ENCODE results near the gene CPNE4. TPM values are rescaled to one million over a fixed set of nuclear protein-coding genes. Genes with fewer than 3 reads are reported as not detected.

Gene CPNE4
- total RNA-seq, 2 donors from 2014 or later = 1.7 to 2.5 TPM

DNA sequence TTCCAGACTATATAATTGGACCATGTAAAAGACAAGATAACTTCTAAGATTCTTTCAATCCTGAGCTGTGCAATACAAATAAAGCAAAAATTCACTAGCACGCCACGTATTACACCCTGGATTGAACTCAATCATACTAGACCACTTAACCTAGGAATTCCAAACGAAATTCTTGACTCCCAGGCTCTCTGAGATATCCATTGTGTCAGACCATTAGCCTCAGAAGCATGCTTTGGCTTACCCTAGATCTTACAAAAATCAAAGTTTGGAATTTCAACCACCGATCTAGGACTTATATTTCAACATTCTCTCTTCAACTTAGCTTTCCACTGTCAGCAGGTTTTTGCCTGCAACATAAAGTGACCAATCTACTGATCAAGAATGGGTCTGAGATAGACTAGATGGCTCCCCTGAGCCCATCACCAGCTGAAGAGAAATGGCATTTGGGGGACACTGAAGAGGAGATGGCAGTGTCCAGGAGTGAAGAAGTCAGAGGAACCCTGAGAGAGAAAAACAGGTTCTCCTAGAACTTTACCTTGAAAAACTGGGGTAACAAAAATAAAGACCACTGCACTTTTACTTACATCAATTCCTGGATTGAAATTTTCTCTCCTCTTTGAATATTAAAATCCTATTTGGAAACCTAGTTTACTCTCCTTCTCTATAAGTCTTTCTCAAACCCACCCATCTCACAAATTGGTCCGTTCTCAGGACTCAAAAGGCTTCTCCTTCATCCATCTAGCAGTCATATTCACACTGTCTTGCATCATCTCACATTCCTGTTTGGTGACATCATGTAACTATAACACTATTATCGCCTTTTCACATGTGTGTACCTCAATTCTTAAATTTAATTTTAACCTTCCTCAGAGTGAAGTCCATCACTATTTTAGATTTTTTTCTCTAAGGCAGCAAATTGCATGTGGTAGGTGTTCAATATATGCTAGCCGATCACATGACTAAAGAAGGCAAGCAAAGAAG lies 18.5 kb downstream of the CPNE4 start:
- Histone ChIP-seq H3K4me3 (ENCODE audit: low read length) (no peak overlapping the region), H3K9ac (ENCODE audit: extremely low read depth, low read length, poor library complexity, severe bottlenecking) (no peak overlapping the region), H3K27me3 (ENCODE audit: control insufficient read depth, insufficient read depth, low read length, poor library complexity, severe bottlenecking) (no peaks in the 10 kb centered on the region), H3K27ac (ENCODE audit: low read depth, low read length) (no peak overlapping the region), H3K9me3 (ENCODE audit: control insufficient read depth, low read length) (no peaks in the 10 kb centered on the region), H3K4me1 (ENCODE audit: control insufficient read depth, insufficient read depth, low read length) (peaks cover 4% of the 10 kb centered on the region), H3K36me3 (ENCODE audit: control insufficient read depth, insufficient read depth, low read length) (no peaks in the 10 kb centered on the region)
- Mint-ChIP-seq H3K4me3 (no peak overlapping the region), H3K27me3 (ENCODE audit: insufficient read depth) (peaks cover 2% of the 10 kb centered on the region), H3K4me1 (peaks cover 11% of the 10 kb centered on the region), H3K9me3 (no peaks in the 10 kb centered on the region), H3K27ac (no peak overlapping the region), H3K36me3 (ENCODE audit: low read depth) (no peaks in the 10 kb centered on the region)
- 79 to 81% methylated on average over 5 to 7 of the region's 7 CpGs for WGBS, 2 experiments (ENCODE audit: insufficient coverage in 1 of 2, insufficient read length in 1 of 2)
- TF ChIP-seq, protein P1, sequence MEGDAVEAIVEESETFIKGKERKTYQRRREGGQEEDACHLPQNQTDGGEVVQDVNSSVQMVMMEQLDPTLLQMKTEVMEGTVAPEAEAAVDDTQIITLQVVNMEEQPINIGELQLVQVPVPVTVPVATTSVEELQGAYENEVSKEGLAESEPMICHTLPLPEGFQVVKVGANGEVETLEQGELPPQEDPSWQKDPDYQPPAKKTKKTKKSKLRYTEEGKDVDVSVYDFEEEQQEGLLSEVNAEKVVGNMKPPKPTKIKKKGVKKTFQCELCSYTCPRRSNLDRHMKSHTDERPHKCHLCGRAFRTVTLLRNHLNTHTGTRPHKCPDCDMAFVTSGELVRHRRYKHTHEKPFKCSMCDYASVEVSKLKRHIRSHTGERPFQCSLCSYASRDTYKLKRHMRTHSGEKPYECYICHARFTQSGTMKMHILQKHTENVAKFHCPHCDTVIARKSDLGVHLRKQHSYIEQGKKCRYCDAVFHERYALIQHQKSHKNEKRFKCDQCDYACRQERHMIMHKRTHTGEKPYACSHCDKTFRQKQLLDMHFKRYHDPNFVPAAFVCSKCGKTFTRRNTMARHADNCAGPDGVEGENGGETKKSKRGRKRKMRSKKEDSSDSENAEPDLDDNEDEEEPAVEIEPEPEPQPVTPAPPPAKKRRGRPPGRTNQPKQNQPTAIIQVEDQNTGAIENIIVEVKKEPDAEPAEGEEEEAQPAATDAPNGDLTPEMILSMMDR (conservative IDR thresholded peaks at IDR 0.05) = no peak
- DNase-seq = no peak

DNA sequence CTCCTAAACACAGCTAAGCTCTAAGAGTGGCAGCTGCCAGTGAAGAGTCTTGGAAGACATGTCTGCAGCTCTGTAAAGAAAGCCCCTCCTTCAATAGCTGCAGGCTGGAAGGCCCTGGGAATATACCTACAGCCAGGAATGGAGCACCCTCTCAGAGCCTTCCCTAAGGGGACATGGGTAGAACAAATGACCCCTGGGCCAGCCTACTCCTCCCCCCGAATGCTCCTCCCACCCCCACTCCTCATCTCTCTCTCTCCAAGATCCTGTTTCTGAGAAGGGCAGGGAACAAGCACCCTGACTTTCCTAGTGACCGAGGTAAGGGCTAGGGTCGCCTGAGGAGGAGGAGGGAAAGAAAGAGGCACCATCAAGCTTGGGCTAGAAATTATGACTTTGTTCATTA lies 20.7 kb downstream of the CPNE4 start:
- peaks cover 3% of the 10 kb centered on the region for H3K27me3 Mint-ChIP-seq (ENCODE audit: insufficient read depth)
- no peaks in the 10 kb centered on the region for H3K27me3 ChIP-seq (ENCODE audit: control insufficient read depth, insufficient read depth, low read length, poor library complexity, severe bottlenecking)
- no peaks in the 10 kb centered on the region for H3K36me3 ChIP-seq (ENCODE audit: control insufficient read depth, insufficient read depth, low read length)
- H3K9me3 Mint-ChIP-seq = no peaks in the 10 kb centered on the region
- H3K4me1 ChIP-seq (ENCODE audit: control insufficient read depth, insufficient read depth, low read length) = peaks cover 4% of the 10 kb centered on the region
- no peak for DNase-seq
- H3K27ac Mint-ChIP-seq = no peak overlapping the region
- no peak overlapping the region for H3K9ac ChIP-seq (ENCODE audit: extremely low read depth, low read length, poor library complexity, severe bottlenecking)
- TF ChIP-seq, protein P1 (conservative IDR thresholded peaks at IDR 0.05) = no peak
- no peak overlapping the region for H3K4me3 ChIP-seq (ENCODE audit: low read length)
- peaks cover 17% of the 10 kb centered on the region for H3K4me1 Mint-ChIP-seq
- H3K27ac ChIP-seq (ENCODE audit: low read depth, low read length) = no peak overlapping the region
- no peaks in the 10 kb centered on the region for H3K9me3 ChIP-seq (ENCODE audit: control insufficient read depth, low read length)
- H3K36me3 Mint-ChIP-seq (ENCODE audit: low read depth) = no peaks in the 10 kb centered on the region
- no peak overlapping the region for H3K4me3 Mint-ChIP-seq
- WGBS, 2 experiments (ENCODE audit: insufficient coverage in 1 of 2, insufficient read length in 1 of 2) = 81% methylated on average over 3 of the region's 3 CpGs; no CpG with 5 or more reads in 1 of the 2 experiments

DNA sequence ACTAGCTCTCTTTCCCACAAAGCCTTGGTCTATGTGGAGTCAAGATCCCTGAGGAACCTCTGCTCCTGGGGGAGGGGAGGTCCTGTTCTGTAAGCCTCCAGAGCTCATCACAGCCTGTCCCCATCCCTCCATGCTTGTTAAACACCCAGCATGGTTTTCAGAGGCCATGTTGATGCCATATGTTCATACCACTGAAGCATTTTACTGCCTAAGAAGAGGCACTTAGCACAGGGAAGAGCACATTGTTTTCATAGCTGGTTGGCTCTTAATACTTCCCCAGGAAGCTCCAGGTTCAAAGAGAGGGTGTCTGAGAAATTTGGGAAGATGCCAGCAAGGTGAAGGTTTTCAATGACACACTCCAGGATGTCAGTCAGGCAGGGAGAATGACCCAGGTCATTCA lies 25.6 kb downstream of the CPNE4 start:
- no peak overlapping the region for H3K4me3 Mint-ChIP-seq
- no peaks in the 10 kb centered on the region for H3K9me3 Mint-ChIP-seq
- no peak for DNase-seq
- Histone ChIP-seq H3K4me3 (ENCODE audit: low read length) (no peak overlapping the region), H3K9me3 (ENCODE audit: control insufficient read depth, low read length) (no peaks in the 10 kb centered on the region), H3K36me3 (ENCODE audit: control insufficient read depth, insufficient read depth, low read length) (no peaks in the 10 kb centered on the region), H3K27ac (ENCODE audit: low read depth, low read length) (no peak overlapping the region), H3K9ac (ENCODE audit: extremely low read depth, low read length, poor library complexity, severe bottlenecking) (no peak overlapping the region), H3K27me3 (ENCODE audit: control insufficient read depth, insufficient read depth, low read length, poor library complexity, severe bottlenecking) (no peaks in the 10 kb centered on the region), H3K4me1 (ENCODE audit: control insufficient read depth, insufficient read depth, low read length) (peaks cover 4% of the 10 kb centered on the region)
- H3K36me3 Mint-ChIP-seq (ENCODE audit: low read depth) = no peaks in the 10 kb centered on the region
- no peak overlapping the region for H3K27ac Mint-ChIP-seq
- TF ChIP-seq, protein P1 (conservative IDR thresholded peaks at IDR 0.05) = no peak
- peaks cover 8% of the 10 kb centered on the region for H3K4me1 Mint-ChIP-seq
- H3K27me3 Mint-ChIP-seq (ENCODE audit: insufficient read depth) = peaks cover 1% of the 10 kb centered on the region

All from endodermal cell (in vitro differentiated cells).